ENCODE measurements around the gene PNLIPRP1.

DNA sequence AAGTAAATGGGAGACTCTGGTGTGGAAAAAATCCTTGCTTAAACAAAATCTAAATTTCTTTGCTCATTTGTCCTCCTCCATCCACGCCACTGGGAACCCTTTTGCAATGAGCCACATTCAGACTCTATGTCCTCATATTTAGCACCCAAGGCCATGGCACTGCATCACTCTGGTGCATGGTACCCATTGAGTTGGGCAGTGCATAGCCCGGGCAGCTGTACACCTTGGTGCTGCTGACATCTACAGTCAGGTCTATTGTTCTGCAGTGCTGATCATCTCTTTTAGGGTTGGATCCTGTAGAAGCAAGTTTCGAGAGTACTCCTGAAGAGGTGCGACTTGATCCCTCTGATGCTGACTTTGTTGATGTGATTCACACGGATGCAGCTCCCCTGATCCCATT lies 6.8 kb downstream of the PNLIPRP1 start:
- TF ChIP-seq ARNTL (CRISPR knock-in tag; IDR thresholded peaks at IDR 0.05; ENCODE audit: borderline replicate concordance, low read depth) (no peak), GLIS3 (CRISPR knock-in tag; IDR thresholded peaks at IDR 0.05) (no peak), ESRRG (CRISPR knock-in tag; IDR thresholded peaks at IDR 0.05) (no peak)
- TF ChIP-seq, protein P1, sequence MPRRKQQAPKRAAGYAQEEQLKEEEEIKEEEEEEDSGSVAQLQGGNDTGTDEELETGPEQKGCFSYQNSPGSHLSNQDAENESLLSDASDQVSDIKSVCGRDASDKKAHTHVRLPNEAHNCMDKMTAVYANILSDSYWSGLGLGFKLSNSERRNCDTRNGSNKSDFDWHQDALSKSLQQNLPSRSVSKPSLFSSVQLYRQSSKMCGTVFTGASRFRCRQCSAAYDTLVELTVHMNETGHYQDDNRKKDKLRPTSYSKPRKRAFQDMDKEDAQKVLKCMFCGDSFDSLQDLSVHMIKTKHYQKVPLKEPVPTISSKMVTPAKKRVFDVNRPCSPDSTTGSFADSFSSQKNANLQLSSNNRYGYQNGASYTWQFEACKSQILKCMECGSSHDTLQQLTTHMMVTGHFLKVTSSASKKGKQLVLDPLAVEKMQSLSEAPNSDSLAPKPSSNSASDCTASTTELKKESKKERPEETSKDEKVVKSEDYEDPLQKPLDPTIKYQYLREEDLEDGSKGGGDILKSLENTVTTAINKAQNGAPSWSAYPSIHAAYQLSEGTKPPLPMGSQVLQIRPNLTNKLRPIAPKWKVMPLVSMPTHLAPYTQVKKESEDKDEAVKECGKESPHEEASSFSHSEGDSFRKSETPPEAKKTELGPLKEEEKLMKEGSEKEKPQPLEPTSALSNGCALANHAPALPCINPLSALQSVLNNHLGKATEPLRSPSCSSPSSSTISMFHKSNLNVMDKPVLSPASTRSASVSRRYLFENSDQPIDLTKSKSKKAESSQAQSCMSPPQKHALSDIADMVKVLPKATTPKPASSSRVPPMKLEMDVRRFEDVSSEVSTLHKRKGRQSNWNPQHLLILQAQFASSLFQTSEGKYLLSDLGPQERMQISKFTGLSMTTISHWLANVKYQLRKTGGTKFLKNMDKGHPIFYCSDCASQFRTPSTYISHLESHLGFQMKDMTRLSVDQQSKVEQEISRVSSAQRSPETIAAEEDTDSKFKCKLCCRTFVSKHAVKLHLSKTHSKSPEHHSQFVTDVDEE (CRISPR knock-in tag; IDR thresholded peaks at IDR 0.05): no peak
- TF ChIP-seq, protein P2, sequence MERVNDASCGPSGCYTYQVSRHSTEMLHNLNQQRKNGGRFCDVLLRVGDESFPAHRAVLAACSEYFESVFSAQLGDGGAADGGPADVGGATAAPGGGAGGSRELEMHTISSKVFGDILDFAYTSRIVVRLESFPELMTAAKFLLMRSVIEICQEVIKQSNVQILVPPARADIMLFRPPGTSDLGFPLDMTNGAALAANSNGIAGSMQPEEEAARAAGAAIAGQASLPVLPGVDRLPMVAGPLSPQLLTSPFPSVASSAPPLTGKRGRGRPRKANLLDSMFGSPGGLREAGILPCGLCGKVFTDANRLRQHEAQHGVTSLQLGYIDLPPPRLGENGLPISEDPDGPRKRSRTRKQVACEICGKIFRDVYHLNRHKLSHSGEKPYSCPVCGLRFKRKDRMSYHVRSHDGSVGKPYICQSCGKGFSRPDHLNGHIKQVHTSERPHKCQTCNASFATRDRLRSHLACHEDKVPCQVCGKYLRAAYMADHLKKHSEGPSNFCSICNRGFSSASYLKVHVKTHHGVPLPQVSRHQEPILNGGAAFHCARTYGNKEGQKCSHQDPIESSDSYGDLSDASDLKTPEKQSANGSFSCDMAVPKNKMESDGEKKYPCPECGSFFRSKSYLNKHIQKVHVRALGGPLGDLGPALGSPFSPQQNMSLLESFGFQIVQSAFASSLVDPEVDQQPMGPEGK (CRISPR knock-in tag; IDR thresholded peaks at IDR 0.05; ENCODE audit: borderline replicate concordance): no peak

Measured in SK-N-SH treated with all-trans-retinoic acid at 6 μM for 48 hours (cell line).